ENCODE data around the gene IL5RA.

Gene IL5RA

DNA sequence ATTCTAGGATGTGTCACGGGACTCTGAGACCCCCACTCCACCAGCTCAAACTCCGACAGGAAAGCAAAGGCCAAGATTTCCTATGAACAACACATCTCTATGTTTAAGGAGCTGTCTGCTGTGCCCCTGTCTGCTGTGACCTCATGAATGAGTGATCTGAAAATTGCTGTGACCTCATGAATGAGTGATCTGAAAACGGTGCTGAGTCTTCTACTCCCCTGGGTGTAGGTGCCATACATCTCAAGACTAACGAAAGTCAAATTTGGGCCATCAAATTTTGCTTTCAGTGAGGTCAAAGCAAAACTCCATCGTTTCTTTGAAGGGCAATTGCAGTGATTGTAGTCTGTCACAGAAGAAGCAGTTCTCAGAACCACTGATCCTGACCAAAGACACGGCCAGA, 24.4 kb downstream of the IL5RA start:
- TF ChIP-seq, protein P1, sequence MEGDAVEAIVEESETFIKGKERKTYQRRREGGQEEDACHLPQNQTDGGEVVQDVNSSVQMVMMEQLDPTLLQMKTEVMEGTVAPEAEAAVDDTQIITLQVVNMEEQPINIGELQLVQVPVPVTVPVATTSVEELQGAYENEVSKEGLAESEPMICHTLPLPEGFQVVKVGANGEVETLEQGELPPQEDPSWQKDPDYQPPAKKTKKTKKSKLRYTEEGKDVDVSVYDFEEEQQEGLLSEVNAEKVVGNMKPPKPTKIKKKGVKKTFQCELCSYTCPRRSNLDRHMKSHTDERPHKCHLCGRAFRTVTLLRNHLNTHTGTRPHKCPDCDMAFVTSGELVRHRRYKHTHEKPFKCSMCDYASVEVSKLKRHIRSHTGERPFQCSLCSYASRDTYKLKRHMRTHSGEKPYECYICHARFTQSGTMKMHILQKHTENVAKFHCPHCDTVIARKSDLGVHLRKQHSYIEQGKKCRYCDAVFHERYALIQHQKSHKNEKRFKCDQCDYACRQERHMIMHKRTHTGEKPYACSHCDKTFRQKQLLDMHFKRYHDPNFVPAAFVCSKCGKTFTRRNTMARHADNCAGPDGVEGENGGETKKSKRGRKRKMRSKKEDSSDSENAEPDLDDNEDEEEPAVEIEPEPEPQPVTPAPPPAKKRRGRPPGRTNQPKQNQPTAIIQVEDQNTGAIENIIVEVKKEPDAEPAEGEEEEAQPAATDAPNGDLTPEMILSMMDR (IDR thresholded peaks at IDR 0.05; ENCODE audit: low read length, missing control alignments) = no peak
- no peak for DNase-seq (ENCODE audit: low read depth)
- H3K4me3 ChIP-seq (replicated peaks; ENCODE audit: low read depth, low read length) = no peak overlapping the region

DNA sequence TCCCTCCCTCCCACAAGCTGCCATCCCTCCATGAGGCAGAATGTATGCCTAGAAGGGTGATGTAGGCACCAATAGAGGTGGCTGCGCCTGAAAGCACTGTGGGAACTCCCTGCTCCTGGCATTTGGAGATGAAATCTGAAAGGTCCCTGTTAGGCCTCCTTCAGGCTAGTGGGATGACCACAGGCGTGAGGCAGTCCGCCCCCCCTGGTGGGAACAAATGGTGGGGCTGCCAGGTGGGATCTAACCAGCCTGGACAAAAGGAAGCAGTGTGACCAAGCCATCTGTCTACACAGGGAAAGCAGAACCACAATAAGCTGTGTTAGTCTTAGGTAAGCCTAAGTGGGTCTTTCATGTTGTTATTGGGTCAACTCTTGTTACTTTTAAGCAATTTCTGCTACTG, 25.3 kb downstream of the IL5RA start:
- no peak overlapping the region for H3K4me3 ChIP-seq (replicated peaks; ENCODE audit: low read depth, low read length)
- TF ChIP-seq, protein P1 (IDR thresholded peaks at IDR 0.05; ENCODE audit: low read length, missing control alignments) = no peak
- DNase-seq (ENCODE audit: low read depth) = no peak

DNA sequence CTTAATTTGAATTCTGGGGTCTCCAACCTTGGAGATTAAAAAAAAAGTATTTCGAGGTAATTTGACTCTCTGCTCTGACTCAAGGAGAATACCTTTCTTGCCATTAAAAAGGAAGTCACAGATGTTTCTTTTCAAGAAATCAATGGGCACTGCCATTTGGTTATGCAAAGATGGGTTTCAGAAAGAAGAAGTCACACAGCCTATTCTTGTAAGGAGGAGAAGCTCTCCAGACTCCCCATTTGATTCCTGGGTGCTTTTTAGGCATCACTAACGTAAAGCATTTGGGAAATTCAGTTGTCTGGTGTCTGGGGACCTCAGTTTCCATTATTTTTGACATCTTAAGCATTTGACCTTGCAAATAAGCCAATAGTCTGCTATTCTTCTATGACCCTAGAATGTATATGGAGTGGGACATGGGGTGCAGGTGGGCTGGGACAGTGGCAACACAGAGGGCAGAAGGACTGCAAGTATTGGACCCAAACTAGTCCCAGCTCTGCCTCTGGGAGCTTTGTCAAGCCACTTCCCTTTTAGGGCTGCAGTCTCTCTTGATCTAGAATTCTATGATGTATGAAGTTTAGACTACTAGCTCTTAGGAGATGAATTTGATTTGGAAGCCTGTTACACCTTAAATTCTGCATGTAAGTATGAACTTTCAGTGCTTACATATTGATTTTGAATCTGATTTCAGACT, 27.8 kb downstream of the IL5RA start:
- TF ChIP-seq, protein P1 (IDR thresholded peaks at IDR 0.05; ENCODE audit: low read length, missing control alignments) = no peak
- DNase-seq (ENCODE audit: low read depth) = no peak
- H3K4me3 ChIP-seq (replicated peaks; ENCODE audit: low read depth, low read length) = no peak overlapping the region

DNA sequence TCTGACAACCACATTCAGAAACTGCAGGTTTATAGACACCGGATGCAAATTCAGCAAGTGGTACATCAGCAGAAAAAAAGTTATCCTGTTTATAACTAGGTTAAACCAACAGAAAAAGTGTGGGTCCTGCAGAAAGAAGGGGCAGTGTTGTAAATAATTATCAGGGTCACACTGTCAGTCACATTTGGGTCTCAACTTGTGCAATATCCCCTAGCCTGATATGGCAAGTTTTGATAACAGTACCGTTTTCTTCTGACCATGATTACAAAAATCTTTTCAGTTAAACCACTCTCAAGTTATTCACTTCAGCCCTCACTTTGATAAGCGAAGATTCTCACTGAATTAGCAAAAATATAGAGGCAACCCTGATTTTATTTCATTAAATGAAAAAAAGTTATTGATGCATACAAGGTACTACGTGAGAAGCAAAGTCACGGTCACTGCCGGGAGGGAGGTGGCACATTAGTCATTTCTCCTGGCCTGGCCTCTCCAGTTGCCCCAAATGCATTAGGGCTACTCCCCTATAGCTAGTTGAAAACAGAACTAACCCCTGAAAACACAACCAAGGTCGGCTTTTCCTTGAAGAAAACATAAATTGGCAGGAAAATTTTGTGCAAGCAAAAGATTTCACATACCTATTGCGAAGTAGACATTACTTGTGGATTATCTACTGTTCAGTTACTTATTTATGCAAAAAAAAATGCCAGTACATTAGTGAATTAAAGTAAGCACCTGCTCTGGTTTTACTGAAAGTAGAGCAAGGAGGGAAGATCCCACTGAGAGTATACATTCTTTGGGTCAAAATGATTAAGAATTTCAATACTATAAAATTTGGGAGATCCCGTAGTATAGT, 28.6 kb downstream of the IL5RA start:
- TF ChIP-seq, protein P1 (IDR thresholded peaks at IDR 0.05; ENCODE audit: low read length, missing control alignments) = no peak

DNA sequence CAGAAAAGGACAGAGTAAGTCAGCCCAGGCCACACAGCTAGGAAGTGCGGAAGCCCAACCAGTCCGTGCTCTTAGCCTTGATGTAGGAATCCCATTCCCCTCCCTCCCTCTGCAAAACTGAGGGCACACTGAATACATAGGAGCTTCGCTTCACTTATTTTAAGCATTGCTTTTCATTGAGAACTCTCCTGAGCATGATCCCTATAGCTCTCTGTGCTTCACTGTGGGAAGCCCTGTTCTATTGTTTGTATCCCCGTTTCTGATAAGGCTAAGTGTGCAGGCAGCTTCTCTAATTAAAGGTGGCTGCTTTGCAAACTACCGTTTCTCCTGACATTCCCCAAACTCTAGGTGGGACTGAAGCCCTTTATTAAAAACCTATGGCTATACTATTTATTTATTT, 29.9 kb downstream of the IL5RA start:
- TF ChIP-seq, protein P1 (IDR thresholded peaks at IDR 0.05; ENCODE audit: low read length, missing control alignments) = no peak
- DNase-seq (ENCODE audit: low read depth) = no peak
- H3K4me3 ChIP-seq (replicated peaks; ENCODE audit: low read depth, low read length) = no peak overlapping the region

More for the DNA sequence above, 28.6 kb downstream of the IL5RA start:
- no peak overlapping the region for H3K4me3 ChIP-seq (replicated peaks; ENCODE audit: low read depth, low read length)
- DNase-seq (ENCODE audit: low read depth) = no peak

DNA sequence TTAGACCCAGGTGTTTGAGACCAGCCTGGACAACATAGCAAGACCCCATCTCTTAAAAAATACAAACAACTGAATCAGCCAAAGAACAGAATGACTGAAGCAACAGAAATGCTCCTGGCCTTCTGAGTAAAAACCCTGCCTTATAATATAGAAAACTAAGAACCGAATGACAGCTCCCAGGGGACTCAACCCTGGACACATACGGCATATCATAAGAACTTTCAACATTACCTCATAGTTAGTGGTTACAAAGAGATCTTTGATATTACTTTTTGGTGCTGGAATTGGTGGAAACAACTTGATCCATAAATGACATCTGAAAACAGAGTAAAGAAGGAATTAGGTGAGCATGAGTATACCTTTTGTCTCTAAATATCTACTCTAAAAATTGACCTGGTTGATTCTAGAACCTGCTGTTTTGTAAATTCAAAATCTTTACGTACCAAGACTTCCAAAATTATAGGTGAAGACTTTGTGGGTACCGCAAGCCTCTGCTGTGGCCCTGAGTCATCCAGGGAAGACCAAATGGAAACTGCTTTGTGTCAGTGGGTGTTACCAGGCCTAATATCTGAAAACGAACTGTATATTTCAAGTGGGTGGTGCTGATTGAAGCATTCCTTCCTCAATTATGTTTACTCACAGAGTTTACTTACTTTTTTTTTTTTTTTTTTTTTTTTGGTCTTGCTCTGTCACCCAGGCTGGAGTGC, 35.5 kb downstream of the IL5RA start:
- no peak for DNase-seq (ENCODE audit: low read depth)
- TF ChIP-seq, protein P1 (IDR thresholded peaks at IDR 0.05; ENCODE audit: low read length, missing control alignments) = no peak
- no peak overlapping the region for H3K4me3 ChIP-seq (replicated peaks; ENCODE audit: low read depth, low read length)
